ENCODE data around the gene RFX3.

Gene RFX3

DNA sequence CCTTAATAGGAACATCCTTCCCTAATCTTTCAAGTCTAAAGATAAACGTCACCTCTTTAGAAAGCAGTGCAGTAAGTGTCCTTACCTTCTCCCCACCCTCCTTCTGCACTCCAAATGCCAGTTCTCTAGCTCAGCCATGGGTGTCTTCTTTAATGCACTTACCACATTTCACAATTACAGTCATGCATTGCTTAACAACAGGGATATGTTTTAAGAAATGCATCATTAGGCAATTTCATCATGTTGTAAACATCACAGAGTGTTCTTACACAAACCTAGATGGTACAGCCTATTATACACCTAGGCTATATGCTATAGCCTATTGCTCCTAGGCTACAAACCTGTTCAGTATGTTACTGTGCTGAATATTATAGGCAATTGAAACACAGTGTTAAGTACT lies 91.2 kb downstream of the RFX3 start:
- H3K27ac ChIP-seq: no peak overlapping the region
- no peaks in the 10 kb centered on the region for H3K9me3 ChIP-seq
- no peak for DNase-seq
- intact Hi-C loops (cut with DNase I; ENCODE audit: low total_unique reads): no loop called here
- no peak overlapping the region for H3K4me3 ChIP-seq
- TF ChIP-seq, protein P1, sequence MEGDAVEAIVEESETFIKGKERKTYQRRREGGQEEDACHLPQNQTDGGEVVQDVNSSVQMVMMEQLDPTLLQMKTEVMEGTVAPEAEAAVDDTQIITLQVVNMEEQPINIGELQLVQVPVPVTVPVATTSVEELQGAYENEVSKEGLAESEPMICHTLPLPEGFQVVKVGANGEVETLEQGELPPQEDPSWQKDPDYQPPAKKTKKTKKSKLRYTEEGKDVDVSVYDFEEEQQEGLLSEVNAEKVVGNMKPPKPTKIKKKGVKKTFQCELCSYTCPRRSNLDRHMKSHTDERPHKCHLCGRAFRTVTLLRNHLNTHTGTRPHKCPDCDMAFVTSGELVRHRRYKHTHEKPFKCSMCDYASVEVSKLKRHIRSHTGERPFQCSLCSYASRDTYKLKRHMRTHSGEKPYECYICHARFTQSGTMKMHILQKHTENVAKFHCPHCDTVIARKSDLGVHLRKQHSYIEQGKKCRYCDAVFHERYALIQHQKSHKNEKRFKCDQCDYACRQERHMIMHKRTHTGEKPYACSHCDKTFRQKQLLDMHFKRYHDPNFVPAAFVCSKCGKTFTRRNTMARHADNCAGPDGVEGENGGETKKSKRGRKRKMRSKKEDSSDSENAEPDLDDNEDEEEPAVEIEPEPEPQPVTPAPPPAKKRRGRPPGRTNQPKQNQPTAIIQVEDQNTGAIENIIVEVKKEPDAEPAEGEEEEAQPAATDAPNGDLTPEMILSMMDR (IDR thresholded peaks at IDR 0.05): no peak
- no peaks in the 10 kb centered on the region for H3K27me3 ChIP-seq
- H3K36me3 ChIP-seq: no peaks in the 10 kb centered on the region
- H3K4me1 ChIP-seq: peaks cover 0 to 6% (median 0%) of the 10 kb centered on the region in 4 donors

DNA sequence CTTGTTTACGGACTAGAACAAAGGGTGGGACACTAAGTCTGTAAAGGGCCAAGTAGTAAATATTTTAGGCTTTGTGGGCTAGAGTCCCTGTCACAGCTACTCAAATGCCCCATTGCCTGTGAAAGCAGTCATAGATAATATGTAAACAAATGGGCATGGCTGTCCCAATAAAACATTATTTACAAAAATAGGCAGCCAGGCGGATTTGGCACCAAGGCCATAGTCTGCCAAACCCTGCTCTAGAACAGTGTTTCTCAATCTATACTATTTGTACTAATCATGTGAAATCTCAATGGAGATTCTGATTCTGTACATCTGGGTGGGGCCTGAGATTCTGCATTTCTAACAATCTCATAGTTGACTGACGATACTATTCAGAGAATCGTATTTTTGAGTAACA lies 92.0 kb downstream of the RFX3 start:
- Histone ChIP-seq H3K27me3 (no peaks in the 10 kb centered on the region), H3K36me3 (no peaks in the 10 kb centered on the region), H3K4me3 (no peak overlapping the region), H3K9me3 (no peaks in the 10 kb centered on the region), H3K4me1 (peaks cover 0 to 6% (median 0%) of the 10 kb centered on the region in 4 donors), H3K27ac (no peak overlapping the region)
- intact Hi-C loops (cut with DNase I; ENCODE audit: low total_unique reads): no loop called here
- no peak for DNase-seq
- TF ChIP-seq, protein P1 (IDR thresholded peaks at IDR 0.05): no peak

DNA sequence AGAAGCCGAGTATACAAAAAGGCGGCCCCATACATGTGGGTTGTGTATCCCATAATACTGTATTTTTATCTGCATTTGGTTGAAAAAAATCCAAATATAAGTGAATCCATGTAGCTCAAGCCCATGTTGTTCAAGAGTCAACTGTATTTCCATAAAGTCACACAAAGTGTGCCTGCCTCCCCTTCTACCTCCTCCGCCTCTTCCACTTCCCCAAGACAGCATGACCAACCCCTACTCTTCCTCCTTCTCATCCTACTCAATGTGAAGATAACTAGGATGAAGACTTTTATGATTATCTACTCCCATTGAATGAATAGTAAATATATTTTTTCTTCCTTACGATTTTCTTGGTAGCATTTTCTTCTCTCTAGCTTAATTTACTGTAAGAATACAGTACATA lies 92.7 kb downstream of the RFX3 start:
- no peak overlapping the region for H3K27ac ChIP-seq
- TF ChIP-seq, protein P1 (IDR thresholded peaks at IDR 0.05): no peak
- no peak overlapping the region for H3K4me3 ChIP-seq
- DNase-seq: no peak
- H3K9me3 ChIP-seq: no peaks in the 10 kb centered on the region
- peaks cover 0 to 6% (median 0%) of the 10 kb centered on the region in 4 donors for H3K4me1 ChIP-seq
- H3K27me3 ChIP-seq: no peaks in the 10 kb centered on the region
- intact Hi-C loops (cut with DNase I; ENCODE audit: low total_unique reads): no loop called here
- H3K36me3 ChIP-seq: no peaks in the 10 kb centered on the region

DNA sequence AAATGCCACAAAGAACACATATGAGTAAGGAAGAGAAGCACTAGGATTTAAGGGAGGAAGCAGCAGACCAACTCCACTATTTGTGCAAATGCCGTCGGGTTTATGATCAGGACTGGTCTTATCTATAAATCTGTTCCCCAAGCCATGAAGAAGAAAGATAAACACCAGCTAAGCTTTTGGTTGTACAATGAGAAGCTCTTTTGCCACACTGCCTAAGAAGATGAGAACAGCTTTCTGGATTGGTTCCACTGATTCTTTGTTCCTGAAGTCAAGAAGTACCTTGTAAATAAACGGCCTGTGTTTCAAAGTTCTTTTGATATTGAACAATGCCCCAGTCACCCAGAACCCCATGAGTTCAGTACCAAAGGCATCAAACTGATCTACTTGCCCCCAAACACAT lies 93.9 kb downstream of the RFX3 start:
- Histone ChIP-seq H3K36me3 (no peaks in the 10 kb centered on the region), H3K27me3 (no peaks in the 10 kb centered on the region), H3K27ac (no peak overlapping the region), H3K4me3 (no peak overlapping the region), H3K4me1 (peaks cover 0 to 4% (median 0%) of the 10 kb centered on the region in 4 donors), H3K9me3 (no peaks in the 10 kb centered on the region)
- intact Hi-C loops (cut with DNase I; ENCODE audit: low total_unique reads): no loop called here
- no peak for DNase-seq
- TF ChIP-seq, protein P1 (IDR thresholded peaks at IDR 0.05): no peak

DNA sequence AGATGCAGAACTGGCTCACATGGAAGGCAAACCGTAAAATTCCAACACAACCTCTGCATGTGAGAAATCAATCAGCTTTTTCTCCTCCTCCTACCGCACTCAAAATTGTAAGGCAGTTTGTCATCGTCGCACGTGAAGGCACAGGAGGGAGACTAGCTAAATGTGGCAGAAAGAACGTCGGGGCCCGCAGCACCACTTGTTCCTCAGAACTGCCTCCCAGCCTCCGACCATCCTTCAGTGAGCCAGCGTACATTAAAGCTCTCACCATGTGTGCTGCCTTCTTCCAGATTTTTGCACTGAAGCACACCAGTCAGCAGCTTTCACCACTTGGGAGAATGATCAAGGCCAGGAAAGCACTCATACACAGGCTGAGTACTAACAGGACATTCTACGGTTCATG lies 105.9 kb downstream of the RFX3 start:
- no peaks in the 10 kb centered on the region for H3K27me3 ChIP-seq
- H3K36me3 ChIP-seq: no peaks in the 10 kb centered on the region
- no peak overlapping the region for H3K27ac ChIP-seq
- no peak overlapping the region for H3K4me3 ChIP-seq
- no peaks in the 10 kb centered on the region for H3K9me3 ChIP-seq
- TF ChIP-seq, protein P1 (IDR thresholded peaks at IDR 0.05): no peak
- no peaks in the 10 kb centered on the region for H3K4me1 ChIP-seq
- DNase-seq: no peak
- intact Hi-C loops (cut with DNase I; ENCODE audit: low total_unique reads): no loop called here

DNA sequence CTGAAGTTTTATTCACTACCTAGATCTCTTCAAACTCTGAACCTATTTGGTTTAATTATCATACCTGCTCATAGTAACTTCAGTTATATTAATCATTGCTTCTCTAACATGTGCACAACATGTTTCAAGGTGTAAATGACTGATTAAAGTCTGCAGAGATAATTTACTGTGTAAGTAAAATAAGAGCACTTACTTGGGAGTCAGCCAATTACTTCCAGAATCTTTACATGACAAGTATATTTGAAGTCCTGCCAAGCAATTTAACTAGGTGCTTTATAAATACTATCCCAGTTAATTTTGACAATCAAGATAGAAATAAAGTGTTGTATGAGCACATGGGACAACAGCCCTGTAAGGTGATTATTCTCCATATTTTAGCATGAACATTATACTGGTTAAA lies 109.9 kb downstream of the RFX3 start:
- no peak overlapping the region for H3K27ac ChIP-seq
- intact Hi-C loops (cut with DNase I; ENCODE audit: low total_unique reads): no loop called here
- H3K4me3 ChIP-seq: no peak overlapping the region
- H3K36me3 ChIP-seq: no peaks in the 10 kb centered on the region
- no peaks in the 10 kb centered on the region for H3K27me3 ChIP-seq
- no peaks in the 10 kb centered on the region for H3K9me3 ChIP-seq
- H3K4me1 ChIP-seq: peaks cover 0 to 4% (median 0%) of the 10 kb centered on the region in 4 donors
- no peak for DNase-seq
- TF ChIP-seq, protein P1 (IDR thresholded peaks at IDR 0.05): no peak
